ENCODE measurements around the gene HAUS7.

HAUS7 gene

GRCh38 chrX:153439977-153440376 lies 30.4 kb downstream of the HAUS7 start:
- no peak for DNase-seq (ENCODE audit: low read depth in 3 of 3)

DNA sequence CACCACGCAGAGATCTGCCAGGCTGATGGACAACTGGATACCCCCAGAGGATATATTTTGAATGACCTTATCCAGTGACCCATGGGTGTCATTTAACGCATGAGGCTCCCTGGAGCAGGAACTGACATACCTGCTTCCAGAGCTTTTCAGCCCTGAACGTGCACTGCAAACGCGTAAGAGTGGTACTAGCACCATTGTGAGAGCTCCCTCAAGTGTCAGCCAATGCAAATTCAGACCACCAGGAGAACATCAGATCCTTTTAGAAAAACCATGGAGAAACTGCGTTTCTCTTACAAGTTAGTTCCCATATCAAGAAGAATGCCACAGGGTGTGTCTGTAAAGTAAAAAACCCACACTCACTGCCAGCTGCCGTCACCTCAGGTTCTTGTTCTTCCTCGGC lies 31.8 kb downstream of the HAUS7 start:
- no peak for DNase-seq (ENCODE audit: low read depth in 3 of 3)

DNA sequence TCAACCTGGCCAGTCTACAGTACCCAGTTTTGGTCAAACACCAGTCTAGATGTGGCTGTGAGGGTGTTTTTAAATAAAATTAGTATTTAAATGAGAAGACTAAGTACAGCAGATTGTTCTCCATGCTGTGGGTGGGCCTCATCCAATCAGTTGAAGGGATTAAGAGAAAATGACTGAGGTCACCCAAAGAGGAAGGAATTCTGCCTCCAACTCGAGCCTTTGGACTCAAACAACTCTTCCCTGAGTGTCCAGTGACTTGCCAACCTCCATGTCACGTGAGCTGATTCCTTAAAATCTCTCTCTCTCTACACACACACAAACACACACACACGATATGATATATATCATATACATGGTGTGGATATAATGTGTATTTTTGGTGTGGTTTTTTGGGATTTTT lies 34.5 kb downstream of the HAUS7 start:
- no peak for DNase-seq (ENCODE audit: low read depth in 3 of 3)

DNA sequence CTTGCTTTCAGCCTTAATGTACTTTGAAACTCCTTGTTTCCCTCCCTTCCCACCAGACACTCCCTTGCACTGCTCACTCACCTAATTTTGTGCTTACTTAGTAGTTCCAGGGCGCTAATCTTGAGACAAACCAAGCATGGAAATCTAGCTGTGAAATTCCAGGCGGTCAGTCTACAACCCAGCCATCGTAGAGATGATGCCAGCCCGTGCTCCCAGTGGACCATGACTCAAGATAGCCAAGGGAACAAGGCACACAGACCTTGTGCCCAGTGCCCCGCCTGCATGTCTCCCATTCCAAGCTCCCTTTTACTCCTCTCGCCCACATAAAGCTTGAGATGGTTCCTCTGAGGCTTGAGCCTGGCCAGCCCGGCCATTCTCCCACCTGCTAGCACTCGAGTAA lies 35.6 kb downstream of the HAUS7 start:
- no peak for DNase-seq (ENCODE audit: low read depth in 3 of 3)

DNA sequence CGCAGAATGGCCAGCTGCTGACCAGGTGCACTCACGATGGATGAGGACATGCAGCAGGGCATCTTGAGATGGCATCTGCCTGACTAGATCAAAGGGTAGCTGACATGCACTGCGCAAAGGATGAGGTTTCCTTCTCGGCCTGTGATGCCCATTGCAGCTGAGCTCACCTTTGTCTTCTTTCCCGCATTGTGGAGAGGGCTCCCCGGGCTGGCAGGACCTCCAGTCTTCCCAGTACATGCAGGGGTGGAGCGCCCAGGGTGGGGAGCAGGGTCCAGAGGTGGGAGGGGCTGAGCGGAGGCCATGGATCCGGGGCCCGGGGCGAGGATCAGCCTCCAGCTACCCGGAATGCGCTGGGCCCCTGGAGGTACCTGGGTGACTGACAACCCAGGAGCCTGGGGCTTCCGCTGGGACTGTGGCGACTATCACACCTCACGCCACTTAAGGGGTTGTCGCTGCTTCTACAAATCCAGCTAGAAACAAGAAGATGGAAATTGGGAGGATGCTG lies 36.5 kb downstream of the HAUS7 start:
- DNase-seq (ENCODE audit: low read depth in 3 of 3): no peak

DNA sequence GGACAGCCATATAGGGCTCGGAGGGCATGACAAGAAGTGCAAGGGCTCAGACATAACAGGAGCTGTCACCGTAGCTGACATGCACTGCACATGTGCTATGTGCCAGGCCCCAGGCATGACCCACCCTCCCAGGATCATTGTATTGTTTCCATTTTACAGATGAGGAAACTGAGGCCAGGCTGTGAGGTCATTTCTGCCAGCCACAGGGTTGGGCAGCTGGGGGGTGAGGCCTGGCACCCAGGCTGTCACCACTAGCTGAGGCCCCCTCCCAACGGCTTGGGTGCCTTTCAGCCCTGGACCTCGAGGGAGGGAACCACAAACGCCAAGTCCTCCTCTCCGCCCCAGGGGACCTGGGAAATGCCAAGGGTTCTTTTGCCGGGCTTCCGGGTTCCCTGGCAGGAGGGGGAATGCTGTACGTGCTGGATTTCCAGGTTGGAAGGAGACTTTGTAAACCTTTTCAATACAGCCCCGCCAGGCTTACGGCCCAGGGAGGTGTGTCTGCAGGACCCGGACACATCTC lies 37.2 kb downstream of the HAUS7 start:
- no peak for DNase-seq (ENCODE audit: low read depth in 3 of 3)

DNA sequence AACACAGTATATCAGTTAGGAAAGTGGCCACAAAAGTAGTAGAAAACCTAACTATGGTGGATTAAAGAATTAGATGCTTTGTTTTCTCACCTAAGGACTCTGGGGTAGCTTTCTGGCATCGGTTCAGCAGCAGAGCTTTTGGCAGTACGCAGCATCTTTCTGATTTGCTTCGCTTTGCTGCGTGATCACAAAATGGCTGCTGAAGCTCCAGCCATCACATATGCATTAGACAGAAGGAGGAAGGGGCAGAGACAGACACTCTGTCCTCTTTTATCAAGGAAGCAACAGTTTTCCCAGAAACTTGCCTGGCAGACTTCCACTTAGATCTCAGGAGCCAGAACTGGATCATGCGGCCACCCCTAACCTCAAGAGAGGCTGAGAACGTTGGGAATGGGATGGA lies 39.6 kb downstream of the HAUS7 start:
- DNase-seq (ENCODE audit: low read depth in 3 of 3): no peak

DNA sequence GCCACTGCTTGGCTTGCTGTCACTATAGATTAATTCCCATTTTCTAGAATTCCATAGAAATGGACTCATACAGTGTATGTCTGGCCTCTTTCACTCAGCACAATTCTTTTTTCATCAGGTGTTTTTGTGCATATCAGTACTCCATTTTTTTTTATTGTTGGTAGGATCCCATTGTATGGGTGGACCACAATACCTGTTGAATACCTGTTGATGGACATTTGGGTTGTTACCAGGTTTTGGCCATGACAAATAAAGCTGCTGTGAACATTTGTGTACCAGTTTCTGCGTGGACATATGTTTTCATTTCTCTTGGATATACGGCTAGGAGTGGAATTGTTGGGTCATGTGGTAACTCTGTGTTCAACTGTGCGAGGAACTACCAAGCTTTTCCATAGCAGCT lies 44.2 kb downstream of the HAUS7 start:
- DNase-seq (ENCODE audit: low read depth in 3 of 3): no peak

GRCh38 chrX:153423652-153424051 lies 46.7 kb downstream of the HAUS7 start:
- DNase-seq (ENCODE audit: low read depth in 3 of 3): no peak

DNA sequence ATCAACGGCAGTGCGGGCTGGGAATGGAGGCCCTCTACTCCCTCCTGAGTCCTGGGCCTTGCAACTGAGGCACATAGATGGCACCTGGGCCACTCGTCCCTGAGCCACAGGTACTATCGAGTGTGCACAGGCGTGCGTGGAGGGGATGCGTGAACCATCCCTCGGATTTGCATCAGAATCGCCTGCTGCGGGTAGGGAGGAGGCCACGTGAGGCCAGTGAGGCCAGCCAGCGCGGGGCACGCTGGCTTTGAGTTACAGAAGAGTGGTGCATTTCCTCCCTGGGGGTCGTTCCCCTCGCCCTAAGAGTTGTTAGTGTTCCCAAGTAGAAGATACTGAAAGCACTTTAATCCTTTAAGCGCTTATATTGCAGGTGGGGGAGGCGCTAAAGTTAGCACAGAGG lies 48.5 kb downstream of the HAUS7 start:
- DNase-seq (ENCODE audit: low read depth in 3 of 3): no peak

GRCh38 chrX:153420851-153421599 lies 49.4 kb downstream of the HAUS7 start:
- no peak for DNase-seq (ENCODE audit: low read depth in 3 of 3)

DNA sequence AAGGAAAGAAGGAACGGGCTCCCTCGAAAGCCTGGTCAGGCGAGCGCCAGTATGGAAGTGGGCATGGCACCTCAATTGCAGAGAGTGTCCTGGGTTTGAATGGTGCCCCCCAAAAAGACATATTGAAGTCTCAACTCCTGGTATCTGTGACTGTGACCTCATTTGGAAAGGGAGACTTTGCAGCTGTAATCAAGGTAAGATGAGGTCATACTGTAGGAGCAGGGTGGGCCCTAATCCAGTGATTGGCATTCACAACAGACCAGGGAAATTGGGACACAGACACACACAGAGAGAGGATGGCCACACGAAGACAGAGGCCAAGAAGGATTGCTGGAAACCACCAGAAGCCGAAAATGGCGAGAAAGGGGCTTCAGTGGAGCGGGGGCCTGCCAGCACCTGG lies 52.7 kb downstream of the HAUS7 start:
- no peak for DNase-seq (ENCODE audit: low read depth in 3 of 3)

DNA sequence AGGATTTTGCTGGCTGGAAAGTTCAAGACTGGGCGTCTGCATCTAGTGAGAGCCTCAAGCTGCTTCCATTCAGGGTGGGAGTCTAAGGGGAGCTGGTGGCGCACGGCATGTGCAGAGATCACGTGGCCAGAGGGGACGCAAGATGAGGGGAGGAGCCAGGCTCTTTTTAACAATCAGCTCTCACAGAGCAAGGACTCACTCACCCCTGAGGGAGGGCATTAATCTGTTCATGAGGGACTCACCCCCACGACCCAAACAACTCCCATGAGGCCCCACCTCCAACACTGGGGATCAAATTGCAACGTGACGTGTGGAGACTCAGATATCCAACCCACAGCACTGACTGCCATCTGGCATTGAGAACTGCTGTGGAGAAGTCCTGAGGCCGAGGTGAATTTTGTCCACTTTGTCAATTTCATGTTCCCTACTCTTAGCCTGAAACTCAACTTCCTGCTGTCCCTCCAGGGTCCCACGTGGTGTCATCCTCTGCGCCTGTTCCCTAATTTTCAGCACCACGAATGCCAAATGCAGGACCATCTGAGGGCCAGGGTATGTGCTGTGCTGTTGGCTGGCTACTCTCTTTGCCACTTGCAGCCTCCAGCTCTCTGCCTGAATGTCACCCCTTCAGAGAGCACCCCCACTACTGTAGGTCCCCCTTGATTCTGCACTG lies 53.5 kb downstream of the HAUS7 start:
- DNase-seq (ENCODE audit: low read depth in 3 of 3): no peak

GRCh38 chrX:153414856-153415510 lies 55.4 kb downstream of the HAUS7 start:
- no peak for DNase-seq (ENCODE audit: low read depth in 3 of 3)

GRCh38 chrX:153413731-153414130 lies 56.6 kb downstream of the HAUS7 start:
- no peak for DNase-seq (ENCODE audit: low read depth in 3 of 3)

DNA sequence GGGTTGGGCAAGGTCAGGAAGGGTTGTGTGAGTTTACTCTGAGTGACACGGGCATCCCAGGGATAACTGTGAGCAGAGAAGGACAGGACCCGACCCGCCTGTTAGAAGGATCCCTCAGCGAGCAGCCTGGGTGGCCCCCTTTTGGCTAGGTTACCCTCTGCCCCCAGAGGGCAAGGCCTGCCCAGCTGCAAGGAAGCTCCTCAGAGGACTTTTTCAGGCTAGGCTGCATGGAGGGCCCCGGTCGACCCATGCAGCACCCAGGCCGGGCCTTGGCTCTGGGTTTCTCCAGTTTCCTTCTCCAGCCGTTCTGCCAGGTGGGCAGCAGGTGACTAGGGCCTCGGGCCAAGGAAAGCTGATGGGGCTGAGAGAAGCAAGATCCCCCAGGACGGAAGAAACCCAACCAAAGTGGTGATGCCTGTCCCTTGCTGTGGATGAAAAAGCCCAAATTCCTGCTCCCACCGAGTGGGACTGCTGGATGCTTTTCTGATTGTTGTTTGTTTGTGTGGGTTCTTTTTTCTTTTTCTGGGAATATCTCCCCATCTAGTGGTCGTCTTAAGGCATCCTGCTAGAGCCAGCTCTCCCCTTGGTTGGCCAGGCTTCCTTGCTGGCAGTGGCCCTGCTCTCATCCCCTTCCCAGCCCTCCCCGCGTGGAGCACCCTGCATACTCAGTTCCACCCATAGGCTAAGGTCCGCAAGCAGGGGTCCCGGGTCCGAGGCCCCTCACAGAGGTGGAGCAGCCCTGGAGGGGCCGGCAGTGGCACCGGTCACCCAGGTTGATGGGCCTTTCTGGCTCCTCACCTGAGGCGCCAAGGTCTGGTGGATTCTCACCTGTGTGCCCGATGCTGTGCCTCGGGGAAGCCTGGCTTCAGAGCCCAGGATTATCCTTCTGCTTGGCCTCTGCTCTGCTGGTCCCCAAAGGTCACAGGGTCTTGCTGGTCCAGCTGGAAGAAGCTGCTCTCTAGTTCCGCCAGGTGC lies 57.3 kb downstream of the HAUS7 start:
- DNase-seq (ENCODE audit: low read depth in 3 of 3): no peak

GRCh38 chrX:153411988-153412574 lies 58.3 kb downstream of the HAUS7 start:
- no peak for DNase-seq (ENCODE audit: low read depth in 3 of 3)

GRCh38 chrX:153411255-153411987 lies 59.0 kb downstream of the HAUS7 start, which contains the start of gene ZFP92:
Gene ZFP92, plus strand, starts transcription at chrX:153411472. Its CDS starts 6,851 bp downstream, at chrX:153418323.
- DNase-seq (ENCODE audit: low read depth in 3 of 3): peak; percentile 1 to 24 (median 21)

GRCh38 chrX:153410888-153411254 lies 59.5 kb downstream of the HAUS7 start:
- DNase-seq (ENCODE audit: low read depth in 3 of 3): no peak

- no peak for DNase-seq (ENCODE audit: low read depth in 3 of 3)
Observed at GRCh38 chrX:153410373-153410772, 60.0 kb downstream of the HAUS7 start.

All from stimulated activated CD4-positive, alpha-beta T cell treated with anti-CD3 and anti-CD28 coated beads, TNF-alpha, amount 100 ng/mL, for 24 hours (primary cell).